NCI-H2081 (cell line): ENCODE results near the gene PPDPF.
A peak's percentile ranks its signal among the peaks of the same experiment; 100 is the strongest.
"Not testable (repeated sequence)": the region's sequence is repeated elsewhere in the genome, so short reads cannot be mapped to it uniquely, and the experiment has no call there.

Experiments used
- DNase-seq, 2 experiments: peaks; one replicate each; lab custom pipeline; 2025; lab: John Stamatoyannopoulos, UW

Gene PPDPF

DNA sequence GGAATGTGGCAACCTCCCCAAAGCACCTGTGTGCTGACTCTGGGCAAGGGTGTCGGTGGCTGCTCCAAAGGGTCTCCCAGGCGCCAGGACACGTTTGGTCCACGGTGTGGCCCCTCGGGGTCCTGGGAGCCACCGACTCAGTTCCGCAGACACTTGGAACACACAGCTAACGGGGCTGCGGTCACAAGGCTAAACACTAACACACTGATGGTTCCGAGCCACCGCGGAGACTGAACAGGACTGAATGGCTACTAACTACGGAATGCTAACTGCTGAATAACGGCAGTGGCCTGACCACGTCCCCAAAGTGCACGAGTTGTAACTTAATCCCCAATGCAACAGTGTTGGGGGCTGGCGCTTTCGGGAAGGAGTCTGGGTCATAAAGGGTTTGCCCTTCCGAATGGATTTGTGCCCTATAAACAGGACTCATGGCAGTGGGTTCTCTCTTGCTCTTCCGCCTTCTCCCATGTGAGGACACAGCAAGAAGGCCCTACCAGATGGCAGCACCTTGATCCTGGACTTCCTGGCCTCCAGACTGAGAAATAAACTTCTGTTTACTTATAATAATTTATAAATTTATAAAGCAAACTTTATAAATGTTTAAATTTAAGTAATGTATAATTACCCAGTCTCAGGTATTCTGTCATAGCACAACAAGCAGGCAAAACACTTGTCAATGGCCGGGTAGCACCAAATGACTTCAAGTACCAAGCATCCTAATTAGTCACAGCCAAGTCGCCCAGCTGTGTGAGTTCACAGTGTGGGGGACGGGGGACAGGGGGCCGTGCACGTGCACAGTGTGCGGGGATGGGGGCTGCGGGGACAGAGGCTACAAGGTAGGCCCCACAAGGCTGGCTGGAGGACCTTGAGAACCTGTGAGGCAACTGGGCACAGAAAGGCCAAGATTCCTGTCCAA lies 19.4 kb upstream of the PPDPF start:
- no peak for DNase-seq

DNA sequence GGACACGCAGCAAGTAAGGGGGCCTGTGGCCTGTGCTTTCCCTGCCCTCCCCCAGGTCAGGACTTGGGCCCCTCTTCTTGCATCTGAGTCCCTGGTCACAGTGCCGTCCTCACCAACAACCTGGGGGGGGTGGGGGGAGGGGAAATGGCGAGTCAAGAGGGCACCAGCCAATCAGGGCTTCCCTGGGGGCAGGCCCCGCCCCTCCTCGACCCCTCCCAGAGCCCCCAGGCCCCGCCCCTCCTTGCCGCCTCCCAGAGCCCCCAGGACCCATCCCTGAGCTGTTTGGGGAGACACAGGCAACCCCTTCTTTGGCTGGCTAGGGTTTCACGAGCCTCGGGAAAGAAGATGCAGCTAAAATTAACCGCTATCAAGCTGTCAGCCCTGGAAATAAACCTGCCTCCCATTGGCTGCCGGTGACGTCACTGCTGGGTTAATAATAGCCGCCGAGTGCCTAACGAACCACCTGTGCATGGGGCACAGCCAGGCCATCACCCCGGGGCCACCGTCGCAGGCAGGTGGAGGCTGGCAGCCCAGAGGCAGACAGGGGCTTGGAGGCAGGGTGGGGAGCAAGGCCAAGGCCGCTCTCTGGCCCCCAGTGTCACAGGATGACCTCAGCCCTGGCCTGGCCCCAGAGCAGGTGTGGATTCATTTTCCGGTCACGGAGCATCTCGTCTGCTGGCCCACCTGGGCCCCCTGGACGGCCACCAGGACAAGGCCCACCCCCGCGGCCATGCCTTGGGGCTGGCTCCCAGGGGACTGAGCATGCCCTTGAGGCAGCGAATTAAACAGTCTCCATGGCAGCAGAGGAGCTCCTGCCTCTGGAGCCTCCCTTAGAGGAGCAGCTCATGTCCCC lies 18.5 kb upstream of the PPDPF start:
- DNase-seq = peak; percentile 70 to 76

DNA sequence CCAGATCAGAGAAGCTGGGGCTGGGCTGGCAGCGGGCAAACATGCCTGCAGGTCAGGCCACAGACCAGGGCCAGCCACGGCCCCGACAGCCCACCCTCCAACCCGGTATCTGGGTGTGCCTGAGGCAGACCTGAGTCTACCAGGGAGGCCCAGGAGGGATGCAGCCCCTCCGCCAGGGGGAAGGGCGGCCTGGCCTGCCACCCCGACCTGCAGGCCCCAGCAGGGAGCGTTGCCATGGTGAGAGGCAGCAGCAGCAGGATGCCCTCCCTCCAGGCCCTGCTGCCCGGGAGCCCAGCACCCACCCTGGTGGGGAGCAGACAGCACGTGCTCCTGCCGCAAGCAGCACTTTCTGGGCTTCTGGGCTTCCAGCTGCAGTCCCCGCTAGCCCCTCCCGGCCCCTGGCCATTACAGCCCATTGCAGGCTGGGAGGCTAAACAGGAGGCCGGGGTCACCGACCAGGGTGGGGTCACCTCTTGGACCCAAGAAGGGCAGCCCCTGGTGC lies 17.8 kb upstream of the PPDPF start:
- DNase-seq = peak in 1 of 2 experiments; percentile 10

DNA sequence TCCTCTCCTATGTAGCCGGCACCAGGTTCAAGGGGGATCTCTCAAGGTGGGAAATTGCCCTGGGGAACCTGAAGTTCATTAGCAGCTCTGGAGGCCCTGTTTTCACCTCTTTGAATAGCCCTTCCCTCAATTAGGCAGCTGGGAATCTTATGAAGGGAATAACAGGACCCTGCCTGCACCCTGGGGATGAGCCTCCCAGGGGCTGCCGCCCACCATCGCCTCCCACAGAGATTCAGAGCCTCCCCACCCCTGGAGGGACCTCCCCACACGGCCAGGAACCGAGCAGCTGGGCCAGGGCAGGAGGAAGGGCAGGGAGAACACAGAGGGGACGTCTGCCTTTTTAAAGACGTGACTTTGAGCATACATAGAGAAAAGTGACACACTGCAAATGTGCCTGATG lies 17.0 kb upstream of the PPDPF start:
- no peak for DNase-seq

DNA sequence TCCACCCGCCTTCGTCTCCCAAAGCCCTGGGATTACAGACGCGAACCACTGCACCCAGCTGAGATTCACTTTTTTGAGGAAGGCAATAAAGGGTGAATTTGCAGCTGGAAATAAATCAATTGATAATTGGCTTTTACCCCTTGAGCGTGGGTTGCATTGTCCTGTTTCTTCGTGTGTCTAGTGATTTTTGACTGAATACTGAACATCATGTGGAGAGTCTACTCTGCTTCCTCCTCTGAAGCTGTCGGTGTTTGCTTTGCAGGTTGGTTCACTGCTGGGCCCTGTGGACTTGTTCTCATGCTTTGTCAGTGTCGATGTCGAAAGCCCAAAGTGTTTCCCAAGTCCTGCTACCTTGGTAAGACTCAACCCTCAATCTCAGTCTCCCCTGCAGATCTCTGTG lies 15.9 kb upstream of the PPDPF start:
- no peak for DNase-seq

DNA sequence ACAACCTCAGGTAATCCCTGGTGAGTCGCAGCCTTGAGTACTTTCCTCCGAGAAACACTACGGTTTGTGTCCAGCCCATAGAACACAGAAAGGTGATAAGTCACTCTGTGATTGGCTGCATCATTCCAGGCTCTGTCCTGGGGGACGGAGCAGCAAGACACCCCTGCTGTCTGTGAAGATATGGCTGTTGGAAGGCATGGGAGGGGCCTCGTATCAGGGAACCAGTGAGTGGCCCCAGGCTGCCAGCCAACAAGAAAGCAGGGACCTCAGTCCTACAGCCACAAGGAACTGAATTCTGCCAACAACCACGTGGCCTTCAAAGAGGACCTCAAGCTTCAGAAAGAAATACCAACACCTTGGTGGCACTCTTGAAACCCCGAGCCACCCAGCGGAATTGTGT lies 15.3 kb upstream of the PPDPF start:
- DNase-seq = no peak

DNA sequence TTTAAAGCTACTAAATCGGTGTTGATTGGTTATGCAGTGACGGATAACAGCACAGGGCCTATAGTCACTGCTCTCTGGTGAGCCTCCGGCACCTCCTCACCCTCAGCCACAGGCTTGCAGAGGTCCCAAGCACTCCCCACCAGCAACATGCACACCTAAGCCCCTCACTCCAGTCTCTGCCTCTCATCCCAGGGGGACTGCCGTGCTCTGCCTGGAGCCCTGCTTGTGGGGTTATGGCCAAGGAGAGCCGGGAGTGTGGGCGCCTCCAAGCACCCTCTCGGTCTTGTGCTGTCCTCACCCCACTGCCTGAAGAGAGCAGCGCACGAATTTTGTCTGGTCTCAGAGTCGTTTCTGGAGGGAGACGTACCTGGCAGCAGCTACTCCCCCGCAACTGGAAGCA lies 14.8 kb upstream of the PPDPF start:
- no peak for DNase-seq

DNA sequence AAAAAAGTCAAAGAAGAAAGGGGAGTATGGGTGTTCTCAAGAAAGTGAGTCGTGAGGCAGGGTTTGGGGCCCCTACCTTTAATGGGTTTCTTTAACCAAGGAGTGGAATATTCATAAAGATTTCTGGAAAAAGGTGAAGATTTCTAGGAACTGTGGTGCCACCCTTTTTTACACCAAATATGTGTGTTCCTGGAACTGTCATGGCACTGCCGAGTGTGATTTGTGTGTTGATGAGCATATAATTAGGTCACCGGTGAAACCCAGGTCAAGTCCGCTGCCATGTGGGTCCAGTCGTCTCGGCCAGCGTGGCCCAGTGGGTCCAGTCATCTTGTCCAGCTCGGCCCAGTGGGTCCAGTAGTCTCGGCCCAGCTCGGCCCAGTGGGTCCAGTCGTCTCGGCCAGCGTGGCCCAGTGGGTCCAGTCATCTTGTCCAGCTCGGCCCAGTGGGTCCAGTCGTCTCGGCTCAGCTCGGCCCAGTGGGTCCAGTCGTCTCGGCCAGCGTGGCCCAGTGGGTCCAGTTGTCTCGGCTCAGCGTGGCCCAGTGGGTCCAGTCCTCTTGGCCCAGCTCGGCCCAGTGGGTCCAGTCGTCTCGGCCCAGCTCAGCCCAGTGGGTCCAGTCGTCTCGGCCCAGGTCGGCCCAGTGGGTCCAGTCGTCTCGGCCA lies 13.4 kb upstream of the PPDPF start:
- no peak for DNase-seq

DNA sequence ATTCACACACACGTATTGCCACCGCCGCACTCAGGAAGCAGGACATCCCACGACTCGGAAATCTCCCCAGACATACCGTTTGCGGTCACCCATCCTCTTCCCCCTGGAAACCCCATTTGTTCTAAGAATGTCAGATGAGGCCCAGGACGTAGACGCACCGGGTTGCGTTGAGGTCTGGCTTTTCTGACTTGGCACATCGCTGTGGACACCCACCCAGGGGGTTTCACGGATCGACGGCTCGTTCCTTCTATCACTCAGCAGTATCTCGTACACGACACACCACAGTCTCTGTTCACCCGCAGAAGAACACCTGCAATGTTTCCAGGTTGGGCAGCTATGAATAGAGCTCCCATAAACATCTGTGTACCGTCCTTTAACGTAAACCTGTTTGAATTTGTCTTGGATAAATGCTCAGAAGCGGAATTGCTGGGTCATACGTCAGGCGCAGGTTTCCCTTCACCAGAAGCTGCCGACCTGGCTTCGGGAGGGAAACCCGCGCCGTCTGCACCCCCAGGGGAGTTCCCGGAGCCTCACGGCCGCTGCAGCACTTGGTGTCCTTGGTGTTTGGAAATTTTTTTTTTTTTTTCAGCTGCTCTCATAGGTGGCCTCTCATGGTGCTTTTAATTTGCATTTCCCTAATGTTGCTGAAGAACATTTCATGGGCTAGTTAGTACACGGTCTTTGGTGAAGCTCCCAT lies 12.3 kb upstream of the PPDPF start:
- no peak for DNase-seq

DNA sequence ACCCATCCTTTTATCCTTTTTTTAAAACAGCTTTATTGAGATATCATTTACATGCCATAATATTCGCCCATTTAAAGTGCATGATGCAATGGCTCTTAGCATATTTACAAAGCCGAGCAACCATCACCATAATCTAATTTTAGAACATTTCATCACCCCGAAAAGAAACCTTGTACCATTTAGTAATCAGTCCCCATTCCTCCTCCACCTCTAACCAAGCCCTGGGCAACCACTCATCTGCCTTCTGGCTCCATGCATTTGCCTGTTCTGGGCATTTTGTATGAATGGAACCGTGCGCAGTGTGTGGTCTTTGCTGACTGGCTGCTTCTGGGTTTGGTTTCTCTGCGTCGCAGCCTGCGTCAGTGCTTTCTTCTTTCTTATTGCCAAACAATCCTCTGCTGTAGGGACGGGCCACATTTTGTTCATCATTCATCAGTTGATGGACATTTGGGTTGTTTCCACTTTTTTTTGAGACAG lies 11.4 kb upstream of the PPDPF start:
- no peak for DNase-seq

DNA sequence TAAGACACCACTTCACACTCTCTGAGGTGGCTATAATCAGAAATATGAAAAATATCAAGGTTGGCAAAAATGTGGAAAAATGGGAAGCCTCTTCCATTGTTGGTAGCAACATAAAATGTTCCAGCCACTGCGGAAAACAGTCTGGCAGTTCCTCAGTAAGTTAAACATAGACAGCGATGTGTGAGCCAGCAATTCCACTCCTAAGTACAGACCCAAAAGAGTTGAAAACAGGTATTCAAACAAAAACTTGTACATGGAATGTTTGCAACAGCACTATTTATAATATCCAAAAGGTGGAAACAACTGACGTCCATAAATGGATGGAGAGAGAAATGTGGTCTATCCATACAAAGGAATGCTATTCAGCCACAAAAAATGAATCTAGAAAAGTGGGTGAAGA lies 7.4 kb upstream of the PPDPF start:
- DNase-seq = no peak

DNA sequence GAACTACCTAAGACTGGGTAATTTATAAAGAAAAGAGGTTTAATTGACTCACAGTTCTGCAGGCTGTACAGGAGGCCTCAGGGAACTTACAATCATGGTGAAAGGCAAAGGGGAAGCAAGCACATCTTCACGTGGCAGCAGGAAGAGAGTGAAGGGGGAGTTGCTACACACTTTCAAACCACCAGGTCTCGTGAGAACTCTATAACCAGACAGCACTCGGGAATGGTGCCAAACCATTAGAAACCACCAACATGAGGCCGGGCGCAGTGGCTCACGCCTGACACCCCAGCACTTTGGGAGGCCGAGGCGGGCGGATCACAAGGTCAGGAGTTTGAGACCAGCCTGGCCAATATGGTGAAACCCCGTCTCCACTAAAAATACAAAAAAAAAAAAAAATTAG lies 6.0 kb upstream of the PPDPF start:
- DNase-seq = not testable (repeated sequence)

DNA sequence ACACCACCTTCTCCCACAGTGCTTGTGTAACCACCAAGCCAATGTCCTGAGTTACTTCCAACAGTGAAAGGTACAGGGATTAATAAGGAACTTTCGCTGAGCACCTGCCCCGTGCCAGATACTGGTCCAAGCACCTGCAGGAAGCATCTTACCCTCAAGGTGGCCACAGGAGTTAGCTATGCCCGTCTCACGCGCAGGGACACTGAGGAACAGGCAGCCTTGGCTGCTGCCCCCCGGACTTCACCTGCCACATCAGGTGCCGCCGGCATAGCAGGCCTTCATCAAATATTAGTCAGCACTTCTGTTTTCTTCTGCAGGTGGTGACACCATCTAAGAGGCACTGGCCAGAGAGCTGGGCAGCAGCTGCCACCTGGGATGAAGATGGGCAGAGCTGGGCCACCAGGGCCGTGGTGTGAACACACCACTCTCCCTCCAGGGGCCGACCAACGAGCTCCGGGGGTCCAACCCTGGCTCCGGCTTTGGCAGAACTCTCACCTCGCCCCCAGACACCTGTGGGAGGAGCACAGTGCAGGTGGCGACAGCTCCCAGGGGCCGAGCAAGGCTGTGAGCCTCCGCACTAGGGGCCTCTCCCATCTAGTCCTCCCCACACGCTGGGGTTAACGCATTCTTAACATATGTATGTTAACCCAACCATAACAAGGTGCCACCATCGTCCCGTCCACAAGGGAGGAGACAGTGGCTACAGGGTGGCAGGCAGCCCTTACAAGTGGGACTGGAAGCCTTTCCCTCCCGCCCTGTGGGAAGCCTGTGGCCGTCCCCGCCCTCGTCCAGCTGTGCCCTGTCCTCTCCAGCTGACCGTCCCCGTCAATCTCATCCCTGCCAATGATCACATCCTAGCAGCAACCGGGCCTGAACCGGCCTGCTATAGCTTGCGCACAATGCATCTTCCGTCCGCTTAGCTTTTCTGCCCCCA lies 2.9 kb upstream of the PPDPF start:
- DNase-seq = no peak

DNA sequence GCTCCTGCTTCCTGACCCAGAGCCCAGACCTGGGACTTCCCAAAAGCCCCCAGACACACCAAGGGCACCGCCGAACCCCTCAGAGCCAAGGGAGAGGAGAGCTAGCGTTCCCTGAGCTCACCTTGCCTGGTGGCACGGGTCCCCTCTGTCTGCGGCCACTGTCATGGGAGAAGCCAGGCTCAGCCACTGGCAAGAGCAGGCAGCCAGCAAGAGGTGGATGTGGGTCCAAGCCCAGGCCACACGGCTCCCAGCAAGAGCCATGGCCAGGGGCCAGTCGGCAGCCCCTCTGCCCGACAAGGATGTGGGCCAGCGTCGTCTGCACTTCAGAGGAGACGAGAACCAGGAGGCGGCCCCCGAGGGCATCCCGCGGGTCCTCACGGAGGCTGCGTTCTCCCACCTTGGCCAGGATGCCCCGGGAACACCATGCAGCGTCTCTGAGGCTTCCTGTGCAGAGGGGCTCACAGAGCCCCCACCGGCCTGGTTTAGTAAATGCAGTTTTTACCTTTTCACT lies 2.2 kb upstream of the PPDPF start:
- no peak for DNase-seq

DNA sequence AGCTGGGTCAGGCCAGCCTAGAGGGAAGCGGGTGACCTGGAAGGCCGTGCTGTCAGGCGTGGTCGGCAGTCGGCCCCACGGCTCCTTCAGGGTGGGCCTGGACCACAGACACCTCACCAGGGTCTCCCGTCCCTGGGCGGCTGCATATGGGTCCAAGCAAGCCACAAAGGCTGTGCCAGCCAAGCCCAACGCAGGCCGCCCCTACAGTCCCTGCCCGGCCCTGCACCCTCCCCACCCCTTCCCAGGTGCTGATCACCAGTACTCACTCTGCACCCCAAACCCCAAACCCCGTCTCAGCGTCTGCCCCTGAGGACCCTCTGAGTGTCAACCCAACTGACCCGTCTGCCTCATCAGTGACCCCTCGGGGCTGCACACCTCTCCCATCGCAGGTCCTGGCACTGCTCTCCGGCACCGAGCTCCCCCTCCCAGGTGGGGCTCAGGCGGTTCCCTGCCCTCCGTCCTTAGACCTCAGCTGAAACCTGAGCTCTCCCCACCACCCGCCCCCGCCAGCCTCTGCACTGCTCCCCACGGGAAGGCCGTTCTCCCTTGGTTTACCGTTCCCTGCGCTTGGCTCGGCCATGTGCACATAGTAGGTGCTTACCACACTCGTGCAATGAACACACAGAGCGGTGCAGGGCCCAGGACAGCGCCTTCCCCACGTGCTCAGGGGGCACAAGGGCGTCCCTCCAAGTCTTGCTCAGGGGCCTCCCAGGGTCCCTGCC lies 1.5 kb upstream of the PPDPF start:
- DNase-seq = no peak

DNA sequence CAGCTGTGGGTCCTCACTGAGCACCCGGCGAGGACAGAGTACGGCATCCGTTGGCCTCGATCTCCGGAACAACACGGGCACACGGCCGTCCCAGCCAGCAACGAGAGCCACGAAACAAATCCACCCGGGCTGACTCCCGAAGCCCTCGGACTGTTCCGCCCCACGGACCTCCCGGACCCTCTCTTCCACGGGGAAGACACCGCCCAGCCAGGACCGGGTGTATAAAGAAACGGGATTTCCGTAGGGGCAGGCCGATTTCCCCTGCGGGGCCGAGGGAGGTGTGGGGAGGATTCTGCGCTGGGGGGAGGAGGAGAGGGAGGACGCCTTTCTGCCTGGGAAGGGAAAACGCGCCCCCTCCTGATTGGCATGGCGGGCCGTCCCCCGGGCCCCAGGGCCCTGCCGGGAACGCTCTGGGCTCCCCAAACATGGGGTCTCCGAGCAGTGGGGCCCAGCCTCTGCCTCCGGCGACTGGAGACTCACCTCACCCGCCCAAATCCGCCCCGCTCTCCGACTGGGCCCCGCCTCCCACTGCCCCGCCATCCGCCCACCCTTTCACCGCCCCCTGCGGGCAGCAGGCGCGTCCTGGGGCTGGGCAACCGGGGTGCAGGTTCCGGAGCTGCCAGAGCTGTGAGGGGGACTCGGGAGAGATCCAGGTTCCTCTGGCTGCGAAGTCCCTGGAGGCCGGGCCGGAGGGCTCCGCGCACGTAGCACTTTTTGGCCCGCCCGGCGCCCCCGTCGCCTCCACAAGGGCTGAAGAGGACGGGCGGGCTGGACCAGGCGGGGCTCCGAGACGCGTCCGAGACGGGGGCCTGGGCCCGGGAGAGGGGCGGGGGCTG lies 679 bp upstream of the PPDPF start:
- peak in 1 of 2 experiments; percentile 27 for DNase-seq

DNA sequence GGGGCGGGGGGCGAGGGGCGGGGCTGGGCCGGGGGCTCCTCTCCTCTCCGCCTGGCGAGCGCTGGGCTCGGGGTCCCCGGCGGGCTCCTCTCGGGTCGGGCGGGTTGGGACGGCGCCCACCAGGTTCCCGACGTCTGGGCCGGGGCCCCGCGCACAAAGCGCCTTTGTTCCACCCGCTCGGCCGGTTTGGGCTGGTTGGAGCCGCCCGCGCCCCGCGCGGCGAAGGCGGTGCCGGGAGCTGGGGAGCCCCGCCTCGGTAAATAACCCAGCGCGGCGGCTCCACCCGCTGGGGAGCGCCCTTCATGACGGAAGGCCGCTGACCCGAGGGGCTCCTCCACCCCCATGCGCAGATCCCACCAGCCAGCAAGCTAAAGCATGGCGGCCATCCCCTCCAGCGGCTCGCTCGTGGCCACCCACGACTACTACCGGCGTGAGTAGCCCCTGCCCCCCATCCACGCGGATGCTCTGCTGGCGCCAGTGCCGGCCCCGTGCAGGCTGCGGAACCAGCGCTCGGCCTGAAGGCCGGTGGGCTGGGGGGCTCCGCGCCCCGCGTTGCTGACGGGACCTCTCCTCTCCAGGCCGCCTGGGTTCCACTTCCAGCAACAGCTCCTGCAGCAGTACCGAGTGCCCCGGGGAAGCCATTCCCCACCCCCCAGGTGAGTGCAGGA lies 503 bp downstream of the PPDPF start:
- DNase-seq = peak; percentile 46 to 49

DNA sequence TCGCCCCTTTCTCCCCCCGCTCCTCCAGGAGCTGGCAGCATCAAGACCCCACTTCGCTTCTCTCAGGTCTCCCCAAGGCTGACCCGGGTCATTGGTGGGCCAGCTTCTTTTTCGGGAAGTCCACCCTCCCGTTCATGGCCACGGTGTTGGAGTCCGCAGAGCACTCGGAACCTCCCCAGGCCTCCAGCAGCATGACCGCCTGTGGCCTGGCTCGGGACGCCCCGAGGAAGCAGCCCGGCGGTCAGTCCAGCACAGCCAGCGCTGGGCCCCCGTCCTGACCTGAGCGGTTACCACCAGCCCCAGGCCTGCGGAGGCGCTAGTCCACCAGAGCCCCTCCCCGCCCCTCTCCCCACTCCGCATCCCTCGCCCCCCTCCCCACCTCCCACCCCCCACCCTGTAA lies 1.0 kb downstream of the PPDPF start:
- no peak for DNase-seq
